Heart right ventricle (tissue), 16 donors: ENCODE results near the gene RPN1. TPM values are rescaled to one million over a fixed set of nuclear protein-coding genes. Genes with fewer than 3 reads are reported as not detected.
"Not testable (repeated sequence)": the region's sequence is repeated elsewhere in the genome, so short reads cannot be mapped to it uniquely, and the experiment has no call there.

Experiments
- ATAC-seq, 8 donors: fragments of 200-7000 bp; cut with Tn5 transposase; one replicate each; pipeline ENCODE4 v1.9.1; 2020; ENCODE audit warnings: mild to moderate bottlenecking in 8 of 8, moderate library complexity in 8 of 8, moderate number of reproducible peaks in 1 of 8
- DNase-seq, 2 donors: peaks; one replicate each; pipeline ENCODE4 v3.0.0-alpha.2; 2020
- H3K27ac ChIP-seq, 10 donors: fragments of 200-600 bp; sonication (generic) in 2 of 10; one replicate each; pipeline versions ENCODE4 v1.5.0 to v1.8.0; 2020 to 2022; ENCODE audit warnings: mild to moderate bottlenecking in 3 of 10
- H3K27me3 ChIP-seq, 7 donors: fragments of 200-600 bp; one replicate each; pipeline ENCODE4 v1.8.0; 2021 to 2022; ENCODE audit warnings: mild to moderate bottlenecking in 2 of 7
- H3K36me3 ChIP-seq, 9 donors: fragments of 200-600 bp; sonication (generic) in 1 of 9; one replicate each; pipeline versions ENCODE4 v1.5.0 to v1.8.0; 2020 to 2022; ENCODE audit warnings: mild to moderate bottlenecking in 2 of 9
- H3K4me1 ChIP-seq, 9 donors: fragments of 200-600 bp; sonication (generic) in 1 of 9; one replicate each; pipeline versions ENCODE4 v1.5.0 to v1.8.0; 2020 to 2022; ENCODE audit warnings: mild to moderate bottlenecking in 4 of 9
- H3K4me3 ChIP-seq, 10 donors: fragments of 200-600 bp; sonication (generic) in 2 of 10; one replicate each; pipeline versions ENCODE4 v1.5.0 to v1.8.0; 2020 to 2022; ENCODE audit warnings: mild to moderate bottlenecking in 7 of 10, moderate library complexity in 2 of 10
- H3K9me3 ChIP-seq, 11 donors: fragments of 200-600 bp in 10 of 11; sonication (generic) in 2 of 11; one replicate each; pipeline versions ENCODE4 v1.5.0 to v1.8.0; 2013 to 2022; ENCODE audit warnings: mild to moderate bottlenecking in 2 of 11, control low read depth in 1 of 11, moderate library complexity in 1 of 11
- WGBS, 2 donors: extraction: QIAGEN DNeasy Blood & Tissue Kit; methylation state at CpG; one replicate each; pipeline ENCODE4 v1.1.7; 2013; ENCODE audit warnings: inconsistent platforms in 1 of 2; 5-methylcytosine and 5-hydroxymethylcytosine counted together
- intact Hi-C, 10 donors: fragments of 100-400 bp; cut with DNase I; formaldehyde crosslinking; loops; one replicate each; pipeline versions ENCODE4 v1.11.1 to v1.14.2; 2022
- polyA plus RNA-seq, 2 donors: library from polyadenylated mRNA; stranded (reverse); fragments of 200-250 nt; gene quantifications; one replicate each; pipeline ENCODE4 v1.2.3, GENCODE V29; 2013
- total RNA-seq, 10 donors: library from RNA; stranded (reverse); fragmentation: NEBNext Ultra II Directional in 3 of 10; extraction: Animal tissue kit (Norgen Biotek cat#: 25700) in 3 of 10; gene quantifications; one replicate each; pipeline versions ENCODE4 v1.2.1 to v1.2.4, GENCODE V29; 2021 to 2023
- TF ChIP-seq, protein P1 (sequence below), 9 donors: fragments of 200-600 bp; sonication (generic) in 2 of 9; IDR thresholded peaks; one replicate each; pipeline versions ENCODE4 v1.5.0 to v1.8.0; 2021 to 2022; ENCODE audit warnings: antibody characterized with exemption in 9 of 9, mild to moderate bottlenecking in 5 of 9, moderate library complexity in 1 of 9
- donor health status: Arrhythmogenic right ventricular cardiomyopathy.
- donor health status: ischemic (EF 13 %, LVEDD 7.1; RV severe dilation, severe dysfunction).
- donor health status: healthy with polysubstance abuse.
- donor health status: DM: no; HTN: yes; CAD: no.
- donor health status: DM: no; HTN: no; CAD: no.
- donor health status: ischemic (EF 25% LVEDD 6.9; RV normal size, moderate dysfunction).
- donor health status: ischemic (EF 25% LVEDD 5.7; RV mildly dilated, moderate dysfunction).
- donor health status: healthy.
- donor health status: DM: yes; HTN: yes; CAD: no.
- donor health status: Ischemic cardiomyopathy.
- donor health status: ischemic (EF 35%, LVEDD 5.7; RV mildly dilated, moderate dysfunction).
- donor health status: nonischemic (EF 11% LVEDD 7.7; RV severe dilation, severe dysfunction).
- donor health status: DM: yes; HTN: yes; CAD: no.
- donor health status: PGD.
- donor health status: ischemic (EF 29% LVEDD 5.4; RV normal size, mild dysfunction).
- donor health status: nonischemic (EF 23%, LVEDD 6.1; RV moderate dilation, normal function).

Gene RPN1
- total and polyA plus RNA-seq, 12 donors = 44.3 to 238 (median 83.6) TPM

DNA sequence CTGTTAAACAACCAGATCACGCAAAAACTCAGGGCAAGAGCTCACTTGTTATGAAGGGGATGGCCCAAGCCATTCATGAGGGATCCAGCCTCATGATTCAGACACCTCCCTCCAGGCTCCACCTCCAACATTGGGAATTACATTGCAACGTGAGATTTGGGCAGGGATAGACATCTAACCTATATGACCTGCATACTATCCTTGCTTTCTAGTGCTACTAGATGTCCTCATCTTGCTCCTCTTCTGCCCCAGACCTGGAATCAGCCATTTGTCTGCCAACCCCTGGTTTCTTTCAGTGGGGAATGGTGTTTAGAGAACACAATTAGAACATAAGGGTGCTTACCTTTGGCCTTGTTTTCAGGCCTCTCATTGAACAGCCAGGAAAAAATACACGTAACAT is 63.2 kb downstream of the RPN1 start:
- Histone ChIP-seq H3K9me3 (peaks cover 0 to 11% (median 0%) of the 10 kb centered on the region in 11 donors), H3K27me3 (peaks cover 0 to 10% (median 0%) of the 10 kb centered on the region in 7 donors), H3K36me3 (no peaks in the 10 kb centered on the region), H3K27ac (no peak overlapping the region), H3K4me3 (no peak overlapping the region), H3K4me1 (peaks cover 0 to 11% (median 3%) of the 10 kb centered on the region in 9 donors)
- TF ChIP-seq, protein P1, sequence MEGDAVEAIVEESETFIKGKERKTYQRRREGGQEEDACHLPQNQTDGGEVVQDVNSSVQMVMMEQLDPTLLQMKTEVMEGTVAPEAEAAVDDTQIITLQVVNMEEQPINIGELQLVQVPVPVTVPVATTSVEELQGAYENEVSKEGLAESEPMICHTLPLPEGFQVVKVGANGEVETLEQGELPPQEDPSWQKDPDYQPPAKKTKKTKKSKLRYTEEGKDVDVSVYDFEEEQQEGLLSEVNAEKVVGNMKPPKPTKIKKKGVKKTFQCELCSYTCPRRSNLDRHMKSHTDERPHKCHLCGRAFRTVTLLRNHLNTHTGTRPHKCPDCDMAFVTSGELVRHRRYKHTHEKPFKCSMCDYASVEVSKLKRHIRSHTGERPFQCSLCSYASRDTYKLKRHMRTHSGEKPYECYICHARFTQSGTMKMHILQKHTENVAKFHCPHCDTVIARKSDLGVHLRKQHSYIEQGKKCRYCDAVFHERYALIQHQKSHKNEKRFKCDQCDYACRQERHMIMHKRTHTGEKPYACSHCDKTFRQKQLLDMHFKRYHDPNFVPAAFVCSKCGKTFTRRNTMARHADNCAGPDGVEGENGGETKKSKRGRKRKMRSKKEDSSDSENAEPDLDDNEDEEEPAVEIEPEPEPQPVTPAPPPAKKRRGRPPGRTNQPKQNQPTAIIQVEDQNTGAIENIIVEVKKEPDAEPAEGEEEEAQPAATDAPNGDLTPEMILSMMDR (IDR thresholded peaks at IDR 0.05) = no peak
- no peak for DNase-seq
- 89% methylated on average over 3 of the region's 3 CpGs for WGBS, 2 donors
- no peak for ATAC-seq
- intact Hi-C loops = loop anchor here in 3 of 10 donors (5.0 to 10.0 kb wide), 3 partner anchors 160 to 493 kb away; no protein-coding TSS in a partner anchor

DNA sequence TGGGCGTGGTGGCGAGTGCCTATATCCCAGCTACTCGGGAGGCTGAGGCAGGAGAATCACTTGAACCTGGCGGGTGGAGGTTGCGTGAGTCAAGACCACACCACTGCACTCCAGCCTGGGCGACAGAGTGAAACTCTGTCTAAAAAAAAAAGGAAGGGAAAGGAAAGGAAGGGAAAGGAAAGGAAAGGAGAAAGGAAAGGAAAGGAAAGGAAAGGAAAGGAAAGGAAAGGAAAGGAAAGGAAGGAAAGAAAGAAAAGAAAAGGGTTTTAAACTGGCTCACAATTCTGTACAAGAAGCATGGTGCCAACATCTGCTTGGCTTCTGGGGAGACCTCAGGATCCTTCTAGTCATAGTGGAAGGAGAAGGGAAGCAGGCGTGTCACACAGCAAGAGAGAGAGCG is 63.7 kb downstream of the RPN1 start:
- intact Hi-C loops = loop anchor here in 3 of 10 donors (5.0 to 10.0 kb wide), 3 partner anchors 160 to 492 kb away; no protein-coding TSS in a partner anchor
- H3K9me3 ChIP-seq = peaks cover 0 to 11% (median 0%) of the 10 kb centered on the region in 11 donors
- peaks cover 0 to 10% (median 0%) of the 10 kb centered on the region in 7 donors for H3K27me3 ChIP-seq
- not testable (repeated sequence) for ATAC-seq, H3K36me3 ChIP-seq, DNase-seq, H3K27ac ChIP-seq, H3K4me3 ChIP-seq
- WGBS, 2 donors = 93% methylated on average over 8 of the region's 8 CpGs
- H3K4me1 ChIP-seq = peaks cover 0 to 11% (median 3%) of the 10 kb centered on the region in 9 donors

DNA sequence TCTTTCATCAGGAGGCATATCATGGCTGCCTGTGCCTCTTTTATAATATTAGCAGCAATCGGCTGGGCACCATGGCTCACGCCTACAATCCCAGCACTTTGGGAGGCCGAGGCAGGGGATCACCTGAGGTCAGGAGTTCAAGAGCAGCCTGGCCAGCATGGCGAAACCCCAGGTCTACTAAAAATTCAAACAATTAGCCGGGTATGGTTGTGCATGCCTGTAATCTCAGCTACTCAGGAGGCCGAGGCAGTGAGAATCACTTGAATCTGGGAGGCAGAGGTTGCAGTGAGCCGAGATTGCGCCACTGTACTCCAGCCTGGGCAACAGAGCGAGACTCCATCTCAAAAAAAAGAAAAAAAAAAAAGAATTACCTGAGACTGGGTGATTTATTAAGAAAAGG is 64.2 kb downstream of the RPN1 start:
- Histone ChIP-seq H3K9me3 (peaks cover 0 to 11% (median 0%) of the 10 kb centered on the region in 11 donors), H3K27me3 (peaks cover 0 to 10% (median 0%) of the 10 kb centered on the region in 7 donors), H3K4me1 (peaks cover 0 to 11% (median 3%) of the 10 kb centered on the region in 9 donors)
- H3K36me3 ChIP-seq, ATAC-seq, H3K4me3 ChIP-seq, DNase-seq, H3K27ac ChIP-seq: not testable (repeated sequence)
- WGBS, 2 donors = 85 to 90% methylated on average over 9 of the region's 9 CpGs
- intact Hi-C loops = loop anchor here in 3 of 10 donors (5.0 to 10.0 kb wide), 3 partner anchors 159 to 492 kb away; no protein-coding TSS in a partner anchor

DNA sequence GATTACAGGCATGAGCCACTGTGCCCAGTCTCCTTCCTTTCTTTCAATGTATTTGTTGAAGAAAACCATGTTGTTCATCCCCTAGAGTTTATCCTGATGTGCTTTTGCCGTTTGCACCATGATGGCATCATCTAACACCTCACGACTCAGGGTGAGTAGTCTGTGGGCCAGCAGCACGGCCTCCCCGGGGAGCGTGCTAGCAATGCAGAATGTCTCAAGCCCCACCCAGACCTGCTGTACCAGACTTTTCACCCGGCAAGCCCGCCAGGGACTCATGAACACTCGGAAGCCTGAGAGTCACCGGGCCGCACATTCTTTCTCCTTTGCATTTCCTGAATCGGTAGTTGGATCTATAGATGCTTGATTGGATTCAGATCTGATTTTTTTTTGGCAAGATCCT is 64.6 kb downstream of the RPN1 start:
- peaks cover 0 to 11% (median 3%) of the 10 kb centered on the region in 9 donors for H3K4me1 ChIP-seq
- TF ChIP-seq, protein P1 (IDR thresholded peaks at IDR 0.05) = no peak
- WGBS, 2 donors = 80 to 88% methylated on average over 11 of the region's 11 CpGs
- H3K36me3 ChIP-seq = no peaks in the 10 kb centered on the region
- intact Hi-C loops = loop anchor here in 3 of 10 donors (5.0 to 10.0 kb wide), 3 partner anchors 159 to 491 kb away; no protein-coding TSS in a partner anchor
- ATAC-seq (no peak), DNase-seq (no peak)
- no peak overlapping the region for H3K27ac ChIP-seq
- H3K9me3 ChIP-seq = peaks cover 0 to 11% (median 0%) of the 10 kb centered on the region in 11 donors
- no peak overlapping the region for H3K4me3 ChIP-seq
- peaks cover 0 to 7% (median 0%) of the 10 kb centered on the region in 7 donors for H3K27me3 ChIP-seq

DNA sequence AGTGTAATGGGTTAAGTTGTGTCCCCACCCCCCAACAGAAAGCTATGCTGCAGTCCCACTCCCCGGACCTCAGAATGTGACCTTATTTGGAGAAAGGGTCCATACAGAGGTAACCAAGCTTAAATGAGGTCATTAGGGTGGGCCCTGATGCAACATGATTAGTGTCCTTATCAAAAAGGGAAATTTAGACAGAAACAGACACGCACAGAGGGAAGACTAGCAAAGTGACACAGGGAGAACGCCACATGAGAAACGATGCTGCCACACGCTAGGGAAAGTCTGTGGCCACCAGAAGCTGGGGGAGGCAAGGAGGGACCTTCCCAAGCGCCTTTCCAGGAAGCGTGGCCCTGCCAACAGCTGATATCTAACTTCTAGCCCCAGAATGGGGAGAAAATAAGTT is 65.4 kb downstream of the RPN1 start:
- 61 to 66% methylated on average over 7 of the region's 7 CpGs for WGBS, 2 donors
- ATAC-seq (no peak), DNase-seq (no peak)
- H3K4me3 ChIP-seq = no peak overlapping the region
- TF ChIP-seq, protein P1 (IDR thresholded peaks at IDR 0.05) = no peak
- intact Hi-C loops = loop anchor here in 3 of 10 donors (5.0 to 10.0 kb wide), 3 partner anchors 158 to 490 kb away; no protein-coding TSS in a partner anchor
- no peaks in the 10 kb centered on the region for H3K36me3 ChIP-seq
- no peak overlapping the region for H3K27ac ChIP-seq
- H3K4me1 ChIP-seq = peaks cover 0 to 11% (median 3%) of the 10 kb centered on the region in 9 donors
- H3K9me3 ChIP-seq = peaks cover 0 to 9% (median 0%) of the 10 kb centered on the region in 11 donors
- peaks cover 0 to 4% (median 0%) of the 10 kb centered on the region in 7 donors for H3K27me3 ChIP-seq
